GM19452 (cell line): ENCODE measurements around the gene SYTL3.
A peak's percentile ranks its signal among the peaks of the same experiment; 100 is the strongest.
"Not testable (repeated sequence)": the region's sequence is repeated elsewhere in the genome, so short reads cannot be mapped to it uniquely, and the experiment has no call there.

Source experiments
- ATAC-seq: cut with Tn5 transposase; IDR thresholded peaks from one replicate; pipeline ENCODE4 v1.9.1; 2021; ENCODE audit not compliant: unreplicated experiment

Gene SYTL3

GRCh38 chr6:158787395-158787794, 137.5 kb downstream of the SYTL3 start:
- ATAC-seq: no peak

GRCh38 chr6:158789115-158789917, 139.5 kb downstream of the SYTL3 start:
- ATAC-seq: peak; percentile 48

GRCh38 chr6:158791274-158791855, 141.5 kb downstream of the SYTL3 start:
- ATAC-seq: no peak

- ATAC-seq: not testable (repeated sequence)
Observed at GRCh38 chr6:158792505-158792904, 142.7 kb downstream of the SYTL3 start.

- ATAC-seq: peak; percentile 49
Observed at GRCh38 chr6:158793432-158793831, 143.6 kb downstream of the SYTL3 start.

GRCh38 chr6:158795516-158795915, 145.7 kb downstream of the SYTL3 start:
- ATAC-seq: no peak

GRCh38 chr6:158796353-158796752, 146.5 kb downstream of the SYTL3 start:
- no peak for ATAC-seq

GRCh38 chr6:158797331-158798310, 147.8 kb downstream of the SYTL3 start:
- no peak for ATAC-seq

GRCh38 chr6:158798311-158798710, 148.5 kb downstream of the SYTL3 start:
- no peak for ATAC-seq

GRCh38 chr6:158799051-158799792, 149.4 kb downstream of the SYTL3 start:
- ATAC-seq: no peak

GRCh38 chr6:158801655-158802294, 151.9 kb downstream of the SYTL3 start:
- ATAC-seq: no peak

- ATAC-seq: peak; percentile 79
Observed at GRCh38 chr6:158803733-158804143, 153.9 kb downstream of the SYTL3 start.

- no peak for ATAC-seq
Observed at GRCh38 chr6:158804207-158804606, 154.4 kb downstream of the SYTL3 start.

GRCh38 chr6:158805698-158806377, 156.0 kb downstream of the SYTL3 start:
- no peak for ATAC-seq

GRCh38 chr6:158807515-158808441, 157.9 kb downstream of the SYTL3 start:
- ATAC-seq: no peak

- ATAC-seq: no peak
Observed at GRCh38 chr6:158808442-158808833, 158.6 kb downstream of the SYTL3 start.

- ATAC-seq: peak; percentile 61
Observed at GRCh38 chr6:158808941-158809678, 159.3 kb downstream of the SYTL3 start.
